Brain microvascular endothelial cell (primary cell): ENCODE data around the gene PDP2.

Experiments
- DNase-seq: peaks from one replicate; pipeline ENCODE4 v3.0.0-alpha.2; 2020
- H3K27ac ChIP-seq: fragments of 250-450 bp; sonication (Bioruptor Pico); 2 replicates; pipeline ENCODE4 v1.5.1; 2020; ENCODE audit warnings: mild to moderate bottlenecking, moderate library complexity
- H3K27me3 ChIP-seq: fragments of 250-450 bp; sonication (Bioruptor Pico); replicated peaks from 2 replicates; pipeline ENCODE4 v1.5.1; 2020; ENCODE audit warnings: mild to moderate bottlenecking
- H3K36me3 ChIP-seq: fragments of 250-450 bp; sonication (Bioruptor Pico); replicated peaks from 2 replicates; pipeline ENCODE4 v1.5.1; 2020; ENCODE audit warnings: mild to moderate bottlenecking
- H3K4me3 ChIP-seq: 2 replicates; pipeline ENCODE4 v1.5.1; 2011; ENCODE audit warnings: low read depth, mild to moderate bottlenecking, control low read depth, low read length, moderate library complexity
- CTCF ChIP-seq: IDR thresholded peaks from 2 replicates; pipeline ENCODE4 v1.5.1; 2011; ENCODE audit warnings: low read depth, mild to moderate bottlenecking, moderate library complexity, low read length, control low read depth, inconsistent platforms; ENCODE audit errors: missing control alignments
- in situ Hi-C: cut with HindIII; loops from 2 replicates; pipeline ENCODE4 v1.10.0; 2017; ENCODE audit warnings: low sequenced_read_pairs, low pct_ligation_motif_present

Gene PDP2

GRCh38 chr16:66926961-66927436, 46.7 kb downstream of the PDP2 start:
- Histone ChIP-seq H3K36me3 (no peaks in the 10 kb centered on the region), H3K27ac (peak overlapping the region; percentile 2), H3K27me3 (peaks cover 6% of the 10 kb centered on the region), H3K4me3 (no peak overlapping the region)
- TF ChIP-seq CTCF = no peak
- peak; percentile 95 for DNase-seq
- in situ Hi-C loops = no loop called here

GRCh38 chr16:66927918-66928649, 47.8 kb downstream of the PDP2 start:
- Histone ChIP-seq H3K27ac (peak overlapping the region; percentile 4), H3K27me3 (peaks cover 6% of the 10 kb centered on the region), H3K4me3 (no peak overlapping the region), H3K36me3 (no peaks in the 10 kb centered on the region)
- in situ Hi-C loops = no loop called here
- DNase-seq = peak; percentile 9
- no peak for TF ChIP-seq CTCF

- DNase-seq = peak; percentile 18
Observed at GRCh38 chr16:66928702-66929388, 48.5 kb downstream of the PDP2 start.

GRCh38 chr16:66930189-66930588, 49.9 kb downstream of the PDP2 start:
- no peak overlapping the region for H3K27ac ChIP-seq
- no peaks in the 10 kb centered on the region for H3K27me3 ChIP-seq
- H3K4me3 ChIP-seq = no peak overlapping the region
- no peak for TF ChIP-seq CTCF
- DNase-seq = peak; percentile 44
- in situ Hi-C loops = no loop called here
- H3K36me3 ChIP-seq = no peaks in the 10 kb centered on the region

More at GRCh38 chr16:66928702-66929388, 48.5 kb downstream of the PDP2 start:
- H3K27ac ChIP-seq = no peak overlapping the region
- H3K27me3 ChIP-seq = peaks cover 6% of the 10 kb centered on the region
- H3K36me3 ChIP-seq = no peaks in the 10 kb centered on the region
- H3K4me3 ChIP-seq = no peak overlapping the region
- in situ Hi-C loops = no loop called here
- peak; percentile 72 for TF ChIP-seq CTCF

DNA sequence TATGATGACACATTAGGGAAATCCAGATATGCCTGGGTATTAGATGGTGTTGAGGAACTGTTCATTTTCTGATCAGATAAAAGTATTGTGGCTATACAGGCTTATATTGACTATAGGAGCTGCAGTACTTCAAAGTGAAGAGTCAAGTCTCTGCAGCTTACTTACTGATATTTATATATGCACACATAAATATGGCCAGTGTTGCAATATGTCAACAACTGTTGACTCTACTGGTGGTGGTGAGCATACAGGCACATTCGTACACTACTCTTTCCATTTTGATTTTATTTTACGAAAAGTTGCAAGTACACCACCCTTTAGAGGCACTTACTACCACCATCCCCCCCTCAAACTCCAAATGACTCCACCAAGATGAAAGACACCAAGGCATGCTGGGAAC, 51.4 kb downstream of the PDP2 start:
- in situ Hi-C loops = no loop called here
- DNase-seq = no peak
- Histone ChIP-seq H3K4me3 (no peak overlapping the region), H3K27me3 (no peaks in the 10 kb centered on the region), H3K27ac (no peak overlapping the region), H3K36me3 (no peaks in the 10 kb centered on the region)
- no peak for TF ChIP-seq CTCF
